ENCODE results near the gene MAGI2. TPM values are rescaled to one million over a fixed set of nuclear protein-coding genes. Genes with fewer than 3 reads are reported as not detected.

The MAGI2 gene
- total RNA-seq, 3 donors from 2014 or later = 9.8 to 22.7 (median 20.2) TPM

GRCh38 chr7:78074713-78075112 is 1378.8 kb downstream of the MAGI2 start:
- TF ChIP-seq POLR2A (IDR thresholded peaks at IDR 0.05) (no peak), POLR2AphosphoS5 (IDR thresholded peaks at IDR 0.05) (no peak)
- TF ChIP-seq, protein P1, sequence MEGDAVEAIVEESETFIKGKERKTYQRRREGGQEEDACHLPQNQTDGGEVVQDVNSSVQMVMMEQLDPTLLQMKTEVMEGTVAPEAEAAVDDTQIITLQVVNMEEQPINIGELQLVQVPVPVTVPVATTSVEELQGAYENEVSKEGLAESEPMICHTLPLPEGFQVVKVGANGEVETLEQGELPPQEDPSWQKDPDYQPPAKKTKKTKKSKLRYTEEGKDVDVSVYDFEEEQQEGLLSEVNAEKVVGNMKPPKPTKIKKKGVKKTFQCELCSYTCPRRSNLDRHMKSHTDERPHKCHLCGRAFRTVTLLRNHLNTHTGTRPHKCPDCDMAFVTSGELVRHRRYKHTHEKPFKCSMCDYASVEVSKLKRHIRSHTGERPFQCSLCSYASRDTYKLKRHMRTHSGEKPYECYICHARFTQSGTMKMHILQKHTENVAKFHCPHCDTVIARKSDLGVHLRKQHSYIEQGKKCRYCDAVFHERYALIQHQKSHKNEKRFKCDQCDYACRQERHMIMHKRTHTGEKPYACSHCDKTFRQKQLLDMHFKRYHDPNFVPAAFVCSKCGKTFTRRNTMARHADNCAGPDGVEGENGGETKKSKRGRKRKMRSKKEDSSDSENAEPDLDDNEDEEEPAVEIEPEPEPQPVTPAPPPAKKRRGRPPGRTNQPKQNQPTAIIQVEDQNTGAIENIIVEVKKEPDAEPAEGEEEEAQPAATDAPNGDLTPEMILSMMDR (IDR thresholded peaks at IDR 0.05) = no peak
- no peaks in the 10 kb centered on the region for H3K9me3 ChIP-seq
- no peaks in the 10 kb centered on the region for H3K27me3 ChIP-seq
- no peak overlapping the region for H3K27ac ChIP-seq
- no peaks in the 10 kb centered on the region for H3K4me1 ChIP-seq
- no peak overlapping the region for H3K4me3 ChIP-seq
- no peak for DNase-seq (ENCODE audit: low spot score in 2 of 2)
- H3K36me3 ChIP-seq = no peaks in the 10 kb centered on the region
- intact Hi-C loops (cut with DNase I; ENCODE audit: low total_unique reads) = no loop called here

DNA sequence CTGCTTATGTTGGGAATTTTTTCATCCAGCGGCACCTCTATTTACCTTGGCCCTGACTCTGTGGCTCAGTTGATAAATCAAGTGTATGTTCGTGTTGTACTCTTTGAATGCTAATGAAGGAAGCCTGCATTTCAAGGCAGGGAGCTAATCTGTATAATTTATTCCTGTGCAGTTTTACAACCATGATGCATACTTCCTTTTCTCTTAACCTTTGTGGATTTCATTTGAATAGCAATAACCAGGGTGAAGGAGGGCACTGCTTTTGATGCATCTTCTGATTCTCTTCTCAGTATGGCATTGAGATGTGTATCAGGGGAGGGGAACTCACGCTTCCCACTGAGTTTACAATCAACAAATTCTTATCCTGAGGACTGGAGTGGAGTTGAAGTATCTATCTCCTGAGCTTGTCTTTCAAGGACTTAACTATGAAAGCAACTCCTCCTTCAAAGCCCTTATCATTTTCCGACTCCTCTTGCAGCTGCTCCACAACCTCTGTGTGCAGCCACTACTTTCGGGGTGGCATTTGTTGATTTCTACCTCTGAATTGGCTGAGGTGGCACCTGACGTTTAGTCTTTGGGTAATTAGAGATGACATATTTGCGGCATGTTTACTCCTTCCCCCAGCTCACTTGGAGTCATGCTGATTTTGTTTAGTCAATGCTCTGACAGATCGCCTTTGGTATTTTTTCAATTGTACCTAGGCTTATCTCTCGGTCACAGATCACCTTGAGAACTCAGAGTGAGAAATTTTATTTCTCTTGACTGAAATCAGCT is 1379.7 kb downstream of the MAGI2 start:
- Histone ChIP-seq H3K36me3 (no peaks in the 10 kb centered on the region), H3K27ac (no peak overlapping the region), H3K9me3 (no peaks in the 10 kb centered on the region), H3K27me3 (no peaks in the 10 kb centered on the region), H3K4me3 (no peak overlapping the region), H3K4me1 (no peaks in the 10 kb centered on the region)
- no peak for DNase-seq (ENCODE audit: low spot score in 2 of 2)
- TF ChIP-seq POLR2A (IDR thresholded peaks at IDR 0.05) = no peak
- TF ChIP-seq, protein P1 (IDR thresholded peaks at IDR 0.05) = no peak
- no peak for TF ChIP-seq POLR2AphosphoS5 (IDR thresholded peaks at IDR 0.05)
- intact Hi-C loops (cut with DNase I; ENCODE audit: low total_unique reads) = no loop called here

- TF ChIP-seq, protein P1 (IDR thresholded peaks at IDR 0.05) = no peak
- TF ChIP-seq POLR2A (IDR thresholded peaks at IDR 0.05) = no peak
- no peak for TF ChIP-seq POLR2AphosphoS5 (IDR thresholded peaks at IDR 0.05)
- no peaks in the 10 kb centered on the region for H3K4me1 ChIP-seq
- no peak overlapping the region for H3K4me3 ChIP-seq
- H3K27me3 ChIP-seq = no peaks in the 10 kb centered on the region
- no peak overlapping the region for H3K27ac ChIP-seq
- intact Hi-C loops (cut with DNase I; ENCODE audit: low total_unique reads) = no loop called here
- no peaks in the 10 kb centered on the region for H3K36me3 ChIP-seq
- no peaks in the 10 kb centered on the region for H3K9me3 ChIP-seq
- DNase-seq (ENCODE audit: low spot score in 2 of 2) = no peak
These were observed 1381.3 kb downstream of the MAGI2 start for GRCh38 chr7:78072201-78072590.

GRCh38 chr7:78071491-78072200 is 1381.8 kb downstream of the MAGI2 start:
- no peak for TF ChIP-seq POLR2A (IDR thresholded peaks at IDR 0.05)
- no peak for TF ChIP-seq POLR2AphosphoS5 (IDR thresholded peaks at IDR 0.05)
- TF ChIP-seq, protein P1 (IDR thresholded peaks at IDR 0.05) = no peak
- Histone ChIP-seq H3K9me3 (no peaks in the 10 kb centered on the region), H3K27me3 (no peaks in the 10 kb centered on the region), H3K36me3 (no peaks in the 10 kb centered on the region), H3K27ac (no peak overlapping the region), H3K4me1 (no peaks in the 10 kb centered on the region), H3K4me3 (no peak overlapping the region)
- DNase-seq (ENCODE audit: low spot score in 2 of 2) = no peak
- intact Hi-C loops (cut with DNase I; ENCODE audit: low total_unique reads) = no loop called here

DNA sequence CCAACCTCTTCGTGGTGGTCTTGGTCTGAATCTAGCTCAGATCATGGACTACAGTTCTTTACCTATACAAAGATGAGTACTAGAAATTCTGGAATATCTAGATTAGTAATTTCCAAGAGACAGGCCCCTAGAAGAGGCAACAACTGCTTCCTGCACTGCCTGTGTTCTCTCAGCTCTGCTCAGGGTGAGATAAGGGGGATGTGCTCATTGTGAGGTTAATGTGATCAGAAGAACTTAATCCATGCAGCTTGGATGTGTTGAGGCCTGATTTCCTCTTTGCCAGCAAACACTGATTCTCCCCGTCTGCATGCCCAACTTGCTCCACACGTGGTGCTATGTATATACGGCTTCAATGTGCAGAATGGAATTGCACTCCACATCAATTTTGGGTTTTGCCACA is 1386.9 kb downstream of the MAGI2 start:
- TF ChIP-seq, protein P1 (IDR thresholded peaks at IDR 0.05) = no peak
- TF ChIP-seq POLR2A (IDR thresholded peaks at IDR 0.05) (no peak), POLR2AphosphoS5 (IDR thresholded peaks at IDR 0.05) (no peak)
- H3K9me3 ChIP-seq = no peaks in the 10 kb centered on the region
- intact Hi-C loops (cut with DNase I; ENCODE audit: low total_unique reads) = no loop called here
- DNase-seq (ENCODE audit: low spot score in 2 of 2) = no peak
- H3K27ac ChIP-seq = no peak overlapping the region
- H3K4me1 ChIP-seq = no peaks in the 10 kb centered on the region
- H3K4me3 ChIP-seq = no peak overlapping the region
- H3K27me3 ChIP-seq = no peaks in the 10 kb centered on the region
- no peaks in the 10 kb centered on the region for H3K36me3 ChIP-seq

All from breast epithelium (tissue), 4 donors.